DMS153 treated with DMSO at 0.1 percent for 48 hours (cell line): ENCODE results near the gene FCN1.
"Not testable (repeated sequence)": the region's sequence is repeated elsewhere in the genome, so short reads cannot be mapped to it uniquely, and the experiment has no call there.

Experiments
- DNase-seq: peaks from one replicate; lab custom pipeline; 2025; ENCODE audit not compliant: unreplicated experiment; lab: John Stamatoyannopoulos, UW

FCN1 gene

DNA sequence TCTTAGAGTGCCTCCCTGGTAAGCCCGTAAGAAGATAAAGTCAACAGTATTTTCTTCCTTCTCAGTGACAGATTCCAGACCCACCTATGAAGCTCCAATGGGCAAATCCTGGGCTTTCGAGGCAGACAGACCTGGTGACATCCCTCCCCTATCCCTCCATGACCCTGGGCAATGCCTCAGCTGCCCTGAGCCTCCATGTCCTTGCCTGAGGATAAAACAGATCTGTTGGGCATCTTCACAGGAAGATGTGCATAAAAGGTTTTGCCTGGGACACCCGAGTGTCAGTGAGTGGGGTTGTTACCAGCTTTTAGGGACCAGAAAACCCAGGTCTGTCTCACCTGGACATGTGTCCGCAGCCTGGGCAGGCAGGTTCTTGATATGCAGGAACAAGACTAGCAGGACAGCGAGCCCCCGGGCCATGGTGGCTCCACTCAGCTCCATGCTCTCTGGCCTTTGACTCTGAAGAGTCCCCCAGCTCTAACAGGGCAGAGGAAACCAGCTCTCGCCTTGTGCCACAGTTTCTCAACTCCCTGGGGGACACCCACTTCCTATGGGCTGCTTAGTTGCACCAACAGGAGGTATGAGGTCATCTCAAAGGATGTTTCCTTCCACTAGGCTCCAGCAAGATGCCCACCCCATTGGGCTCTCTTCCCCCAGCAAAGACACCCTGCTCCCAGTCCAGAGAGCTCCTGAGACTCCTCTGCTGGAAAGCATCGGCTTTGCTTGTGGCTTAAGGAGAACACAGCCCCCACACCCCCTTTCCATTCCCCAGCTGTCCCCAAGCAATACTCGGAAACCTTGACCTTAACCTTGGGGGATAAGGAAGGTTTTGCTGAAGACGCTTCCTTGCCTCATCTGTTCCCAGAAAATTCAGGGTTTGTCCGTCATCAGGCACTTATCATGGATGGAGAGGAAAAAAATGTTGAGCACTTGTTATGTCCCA lies at the start of gene FCN1:
FCN1 (minus strand) TSS at position 482 of the 943 bp plus-strand sequence; CDS start at position 441, 41 bp downstream.
- DNase-seq, result no peak

DNA sequence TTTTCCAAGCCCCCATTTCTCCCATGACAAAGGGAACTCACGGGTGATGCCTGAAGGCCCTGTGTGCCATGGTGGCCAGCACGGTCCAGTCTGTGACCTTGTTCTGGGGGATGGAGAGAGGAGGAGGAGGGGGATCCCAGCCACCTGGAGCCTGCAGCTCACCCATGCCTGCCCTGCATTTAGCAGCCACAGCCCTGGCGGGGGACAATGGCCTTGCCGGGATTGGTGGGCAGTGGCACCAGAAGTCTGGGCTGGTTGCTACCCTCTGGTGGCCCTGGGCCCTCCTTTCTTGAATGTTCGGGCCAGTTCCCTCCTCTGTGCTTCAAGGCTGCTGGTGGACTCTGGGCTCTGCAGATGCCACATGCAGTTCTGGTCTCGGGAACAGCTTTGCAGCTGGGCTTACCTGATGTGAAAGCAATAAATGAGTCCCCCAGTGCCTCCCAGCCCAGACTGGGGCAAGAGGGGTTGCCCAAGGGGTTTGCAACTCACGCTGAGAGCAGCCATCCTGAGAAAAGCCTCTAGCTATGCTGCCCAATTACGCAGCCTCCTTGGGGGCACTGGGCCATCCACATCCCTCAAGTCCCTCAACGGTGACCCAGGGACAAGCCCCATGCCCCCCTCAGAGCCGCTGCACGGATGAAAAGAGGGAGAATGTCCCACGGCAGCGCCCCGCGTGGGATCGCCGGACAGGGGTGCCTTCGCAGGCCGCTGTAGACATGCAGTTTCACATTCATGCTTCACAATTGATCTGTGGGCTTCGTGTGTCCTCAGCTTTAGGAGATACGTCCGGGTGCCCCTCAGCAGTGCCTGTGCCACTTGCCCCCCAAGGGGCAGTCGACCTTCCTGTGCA lies 49.2 kb upstream of the FCN1 start:
- DNase-seq, result no peak

DNA sequence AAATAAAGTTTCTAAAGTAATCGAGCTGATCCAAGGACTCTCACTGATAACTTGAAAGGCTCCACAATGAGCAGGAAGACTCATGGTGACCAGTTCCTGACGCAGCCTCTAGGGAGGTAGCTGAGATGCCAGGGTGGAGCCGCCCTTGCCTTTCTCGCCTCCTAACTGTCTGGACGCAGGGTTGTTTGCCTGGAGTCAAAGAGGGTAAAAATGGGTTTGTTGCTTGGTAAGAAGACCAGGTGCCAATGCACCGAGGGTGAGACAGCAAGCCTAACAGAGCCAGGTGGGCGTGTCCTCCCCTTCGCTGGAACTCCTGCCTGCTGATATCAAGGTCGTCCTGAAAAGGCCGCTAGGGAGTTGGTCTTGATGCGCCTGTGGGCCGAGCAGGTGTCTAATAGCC lies 48.6 kb upstream of the FCN1 start:
- no peak for DNase-seq

DNA sequence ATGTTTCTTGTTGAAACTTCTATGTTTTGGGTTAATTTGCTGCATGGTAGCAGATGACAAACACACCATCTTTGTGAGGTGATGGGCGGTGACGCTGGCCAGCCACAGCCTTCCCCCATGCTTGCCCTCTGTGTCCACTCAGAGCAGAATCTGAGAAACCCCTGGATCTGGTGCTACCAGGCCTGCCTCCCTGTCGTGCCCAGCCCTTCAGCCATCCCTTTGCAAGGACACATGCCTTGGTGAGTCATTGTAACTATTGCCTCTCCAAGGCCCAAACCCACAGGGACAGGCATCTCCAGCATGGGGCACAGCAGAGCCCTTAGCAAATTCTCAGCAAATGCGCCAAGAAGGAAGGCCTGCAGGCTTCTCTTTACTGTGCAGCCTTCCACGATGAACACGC lies 48.1 kb upstream of the FCN1 start:
- no peak for DNase-seq

DNA sequence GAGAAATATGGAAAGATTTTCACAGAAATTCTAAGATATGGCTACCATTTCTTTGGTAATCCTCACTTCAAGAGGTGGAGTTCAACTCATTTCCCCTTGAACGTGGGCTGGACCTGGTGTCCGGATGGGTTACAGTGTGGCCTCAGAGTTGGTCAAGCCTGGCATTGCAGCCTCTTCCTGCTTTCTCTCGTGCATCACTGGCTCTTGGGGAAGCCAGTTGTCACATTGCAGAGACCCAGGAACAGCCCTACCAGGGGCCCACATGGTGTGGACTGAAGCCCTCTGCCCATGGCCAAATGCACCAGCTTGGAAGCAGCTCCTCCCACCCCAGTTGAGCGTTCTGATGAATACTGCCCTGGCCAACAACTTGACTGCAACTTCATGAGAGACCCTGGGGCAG lies 47.7 kb upstream of the FCN1 start:
- no peak for DNase-seq

DNA sequence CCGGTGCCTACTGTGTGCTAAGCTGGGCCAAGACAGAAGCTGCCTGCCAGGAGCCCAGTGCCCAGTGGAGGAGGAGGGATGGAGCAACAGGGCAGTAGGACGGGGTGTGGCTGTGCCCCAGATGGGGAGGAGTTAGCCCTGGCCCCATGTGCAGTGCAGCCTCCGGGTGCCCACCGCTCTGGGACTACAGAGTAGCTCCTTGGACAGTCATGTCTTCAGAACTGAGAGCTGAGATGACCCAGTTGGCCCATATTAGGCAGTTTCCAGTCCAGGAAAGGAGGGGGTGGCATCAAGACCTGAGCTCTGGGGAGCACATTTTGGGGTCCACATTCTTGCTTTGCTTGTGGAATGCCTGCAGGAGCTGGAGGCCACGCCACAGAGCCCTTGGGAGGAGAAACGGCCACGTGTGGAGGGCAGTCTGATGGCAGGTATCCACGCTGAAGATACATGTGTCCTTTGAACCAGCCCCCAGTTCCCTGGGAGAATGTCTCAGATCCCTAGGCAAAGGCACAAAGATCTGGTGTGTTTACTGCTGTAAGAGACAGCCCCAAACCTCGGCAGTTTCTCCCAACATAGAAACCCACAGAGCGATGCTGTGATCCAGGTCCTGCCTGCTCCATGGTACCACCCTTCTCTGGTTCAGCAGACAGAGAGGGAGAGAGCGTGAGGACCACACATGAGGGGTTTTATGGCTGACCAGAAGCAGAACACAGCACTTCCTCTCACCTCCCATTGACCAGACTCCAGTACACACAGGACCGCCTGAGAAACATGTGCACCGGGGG lies 46.8 kb upstream of the FCN1 start:
- DNase-seq, result no peak

DNA sequence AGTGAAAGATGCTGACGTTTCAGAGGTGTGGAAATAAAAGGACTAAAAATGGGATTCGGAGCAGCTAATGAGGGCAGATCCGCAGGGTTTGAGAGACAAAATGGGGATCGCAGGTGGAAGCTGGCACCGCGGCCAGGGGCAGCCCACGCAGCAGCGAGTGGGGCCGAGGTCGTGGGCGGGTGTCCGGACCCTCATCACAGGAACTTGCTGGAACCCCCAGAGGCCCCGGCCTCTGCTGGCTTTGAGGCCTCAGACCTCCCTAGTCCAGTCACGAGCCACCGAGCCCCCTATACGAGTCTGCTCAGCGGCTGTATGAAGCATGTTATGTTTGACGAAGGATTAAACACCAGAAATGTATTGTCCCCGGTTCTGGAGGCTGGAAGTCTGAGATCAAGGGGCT lies 45.8 kb upstream of the FCN1 start:
- DNase-seq, result no peak

DNA sequence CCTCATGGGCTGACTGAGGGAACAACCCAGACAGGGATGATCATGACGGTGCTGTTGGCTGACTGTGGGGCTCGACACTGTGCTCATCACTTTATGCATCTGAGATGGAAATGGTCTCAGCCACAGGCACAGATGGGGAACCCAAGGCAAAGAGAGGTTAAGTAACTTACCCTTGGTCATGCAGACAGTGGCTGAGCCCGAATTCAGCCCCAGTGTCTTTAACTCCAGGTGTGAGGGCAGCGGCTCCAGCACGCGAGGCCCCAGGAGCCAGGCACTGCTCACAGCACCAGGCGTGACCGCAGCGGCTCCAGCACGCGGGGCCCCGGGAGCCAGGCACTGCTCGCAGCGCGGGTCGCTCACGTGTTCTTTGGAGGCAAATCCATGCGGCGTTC lies 45.3 kb upstream of the FCN1 start:
- no peak for DNase-seq

DNA sequence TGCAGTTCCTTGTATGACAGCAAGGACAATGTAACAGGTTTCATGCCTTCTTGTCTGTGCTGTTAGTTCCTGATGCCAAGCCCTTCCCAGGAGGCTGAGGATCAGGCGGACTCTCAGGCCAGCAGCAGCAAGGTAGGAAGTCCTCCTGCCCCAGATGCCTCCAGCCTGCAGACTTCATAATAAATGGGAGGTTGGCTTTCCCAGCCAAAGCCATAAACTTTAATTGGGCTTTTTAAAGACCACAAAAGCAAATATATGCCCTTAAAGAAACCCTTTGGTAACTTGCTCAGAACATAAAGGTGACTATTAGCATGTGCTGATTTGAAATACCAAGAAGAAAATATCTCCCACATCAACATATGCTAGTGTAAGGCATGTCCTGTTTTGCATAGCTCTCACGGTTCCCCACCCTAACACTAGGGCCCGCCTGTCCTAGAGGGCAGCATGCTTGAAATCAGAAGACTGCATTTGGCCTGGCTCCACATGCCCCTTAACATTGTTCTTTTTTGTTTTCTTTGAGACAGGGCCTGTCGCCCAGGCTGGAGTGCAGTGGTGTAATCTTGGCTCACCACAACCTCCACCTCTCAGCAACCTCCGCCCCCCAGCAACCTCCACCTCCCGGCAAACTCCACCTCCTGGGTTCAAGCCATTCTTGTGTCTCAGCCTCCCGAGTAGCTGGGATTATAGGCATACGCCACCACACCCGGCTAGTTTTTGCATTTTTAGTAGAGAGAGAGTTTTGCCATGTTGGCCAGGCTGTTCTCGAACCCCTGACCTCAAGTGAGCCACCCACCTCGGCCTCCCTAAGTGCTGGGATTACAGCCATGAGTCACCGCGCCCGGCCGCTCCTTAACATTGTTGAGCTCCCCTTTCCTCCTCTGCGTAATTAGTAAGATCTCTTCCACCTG lies 44.6 kb upstream of the FCN1 start:
- no peak for DNase-seq

DNA sequence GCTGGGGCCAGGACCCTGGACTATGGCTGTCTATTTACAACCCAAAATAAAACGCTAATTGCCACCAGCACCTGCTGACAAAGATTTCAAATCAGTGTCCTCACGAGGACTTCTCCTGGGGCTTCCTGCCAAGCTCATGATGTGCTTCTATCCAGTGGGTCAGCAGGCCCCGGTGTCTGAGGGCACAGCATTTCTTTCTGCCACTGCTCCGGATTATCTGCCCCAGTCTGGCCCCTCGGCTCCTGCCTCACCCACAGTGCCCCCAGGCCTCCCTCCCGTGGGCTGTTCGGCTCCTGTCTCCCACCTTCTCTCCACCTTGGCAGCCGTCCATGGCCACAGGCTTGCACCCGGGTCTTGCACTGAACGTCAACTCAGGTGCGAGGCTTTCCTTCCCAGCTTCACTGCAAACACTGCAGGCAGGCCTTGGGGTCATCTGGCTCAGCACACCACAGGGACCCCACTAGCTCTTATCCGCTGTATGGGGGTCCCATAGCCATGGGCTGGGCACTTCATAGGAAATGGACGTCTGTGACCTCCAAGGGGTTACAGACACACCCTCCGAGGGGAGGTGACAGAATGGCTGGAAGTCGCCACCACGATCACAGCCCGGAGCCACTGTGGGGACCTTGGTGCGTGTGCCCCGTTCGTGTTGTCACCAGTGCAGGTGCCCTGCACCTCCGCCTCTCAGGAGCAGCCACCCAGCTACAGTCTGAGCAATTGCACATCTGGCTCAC lies 43.8 kb upstream of the FCN1 start:
- no peak for DNase-seq

DNA sequence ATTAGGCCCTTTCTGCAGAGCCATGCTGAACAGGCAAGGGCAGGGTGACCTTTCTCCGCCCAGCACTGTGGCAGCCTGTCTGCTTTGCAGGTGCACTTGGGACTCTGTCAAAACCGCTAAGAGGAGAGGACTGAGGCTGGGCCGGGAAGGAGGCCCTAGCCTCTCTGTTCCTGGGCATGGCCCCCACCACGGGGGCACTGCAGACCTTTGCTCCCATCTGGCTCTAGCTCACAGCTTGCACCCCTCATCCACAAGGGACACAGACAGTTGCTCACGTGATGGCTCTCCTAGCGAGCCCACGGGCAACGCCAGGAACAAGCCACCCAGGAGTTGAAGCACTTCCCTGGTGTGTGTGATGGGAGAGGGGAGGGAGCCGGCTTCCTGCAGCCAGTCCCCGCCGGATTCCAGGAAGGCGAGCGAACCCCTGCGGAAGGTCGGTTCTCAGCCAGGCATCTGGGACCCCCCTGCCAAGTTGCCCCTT lies 43.0 kb upstream of the FCN1 start:
- DNase-seq, result no peak

DNA sequence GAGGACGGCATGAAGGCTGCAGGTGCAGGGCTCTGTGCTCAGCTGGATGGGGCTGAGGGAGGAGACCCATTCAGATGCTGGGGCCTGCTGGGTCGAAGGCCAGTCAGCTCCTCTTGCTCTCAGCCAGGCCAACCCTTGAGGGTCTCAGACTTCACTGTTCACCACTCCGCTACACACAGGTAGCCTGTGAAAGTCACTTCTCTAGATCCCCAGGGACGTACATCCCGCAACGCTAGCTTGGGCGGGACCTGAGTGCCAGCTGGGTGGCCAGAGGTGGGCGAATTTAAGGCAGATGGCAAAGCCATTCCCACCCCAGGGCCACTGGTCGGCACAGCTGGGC lies 42.2 kb upstream of the FCN1 start:
- no peak for DNase-seq

DNA sequence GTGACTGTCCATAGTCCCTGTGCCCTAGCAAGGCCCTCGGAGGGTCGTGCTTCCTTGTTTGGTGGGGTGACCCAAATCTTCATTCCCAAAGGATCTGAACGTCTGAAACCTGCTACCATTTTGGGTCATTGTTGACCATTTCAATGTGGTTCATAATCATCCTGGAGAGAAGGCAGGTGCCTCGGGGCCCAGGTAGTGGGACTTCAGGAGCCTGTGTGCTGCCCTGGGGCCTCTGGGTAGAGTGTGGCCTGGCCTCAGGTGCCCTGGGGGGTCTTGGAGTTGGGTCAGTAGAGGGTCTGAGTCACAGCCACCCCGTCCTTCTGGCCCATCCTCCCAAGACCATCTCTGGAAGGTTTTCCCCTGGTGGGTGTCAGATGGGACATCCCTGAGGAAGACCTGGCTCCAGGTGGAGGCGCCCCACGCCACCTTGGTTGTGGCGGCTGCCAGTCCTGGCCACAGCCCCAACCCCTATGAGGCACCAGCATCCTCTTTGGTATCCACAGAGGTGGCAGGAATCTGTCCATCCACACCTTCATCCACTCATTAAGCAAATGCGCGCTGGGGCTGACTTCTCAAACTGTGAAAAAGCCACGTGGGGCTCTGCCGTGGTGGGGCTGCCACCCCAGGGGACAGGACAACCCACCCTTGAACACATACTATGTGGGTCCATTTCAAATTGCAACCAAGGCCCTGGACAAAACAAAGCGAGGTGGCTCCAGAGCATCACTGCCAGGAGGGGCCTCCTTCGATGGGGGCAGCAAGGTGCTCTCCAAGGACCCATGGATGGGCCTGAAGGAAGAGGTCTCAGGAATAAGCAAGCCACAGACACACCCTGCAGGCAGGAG lies 41.6 kb upstream of the FCN1 start:
- DNase-seq, result no peak

DNA sequence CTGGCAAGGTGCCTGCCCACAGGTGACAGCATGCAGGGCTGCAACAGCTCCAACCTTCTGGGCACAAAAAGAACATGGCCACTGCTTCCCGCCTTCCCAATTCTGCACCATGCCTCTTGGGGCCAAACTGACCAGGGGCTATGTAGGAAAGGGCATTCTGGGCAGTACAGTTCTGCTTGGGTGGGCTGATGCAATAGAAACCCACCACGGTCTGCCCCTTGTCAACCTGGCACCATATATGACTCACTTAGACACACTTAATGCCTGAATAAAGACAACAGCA lies 40.2 kb upstream of the FCN1 start:
- no peak for DNase-seq

DNA sequence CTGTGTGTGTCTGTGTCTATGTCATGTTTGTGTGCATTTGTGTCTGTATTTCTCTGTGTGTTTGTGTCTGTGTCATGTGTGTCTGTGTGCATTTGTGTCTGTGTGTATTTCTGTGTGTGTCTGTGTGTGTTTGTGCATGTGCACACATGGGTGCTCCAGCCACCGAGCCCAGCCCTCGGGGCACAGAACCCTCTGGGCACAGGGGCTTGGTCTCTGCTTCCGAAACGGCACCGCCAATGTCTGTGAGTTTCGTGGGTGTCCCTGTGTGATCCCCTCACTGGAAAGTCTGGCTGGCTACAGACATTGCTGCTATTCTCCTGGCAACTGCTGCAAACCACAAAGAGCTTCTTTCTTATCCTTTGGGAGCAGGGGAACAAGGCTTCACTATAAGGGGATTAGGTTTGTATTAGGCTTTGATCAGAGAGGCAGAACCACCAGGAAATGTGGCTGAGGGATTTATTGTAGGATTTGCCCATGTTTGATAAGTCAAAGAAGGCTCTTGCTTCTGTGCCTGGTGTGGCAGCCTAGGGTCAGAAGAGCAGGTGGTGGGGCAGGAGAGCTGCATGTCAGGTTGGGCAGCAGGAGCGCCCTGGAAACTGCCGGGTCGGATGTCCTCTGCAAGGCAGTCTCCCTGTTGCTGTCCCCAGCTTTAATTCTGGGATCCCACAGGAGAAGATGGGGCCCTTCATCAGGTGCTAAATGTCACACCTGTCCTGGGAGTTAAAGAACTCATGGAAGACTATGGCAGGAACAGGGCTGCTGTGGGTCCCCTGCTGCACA lies 39.6 kb upstream of the FCN1 start:
- no peak for DNase-seq

DNA sequence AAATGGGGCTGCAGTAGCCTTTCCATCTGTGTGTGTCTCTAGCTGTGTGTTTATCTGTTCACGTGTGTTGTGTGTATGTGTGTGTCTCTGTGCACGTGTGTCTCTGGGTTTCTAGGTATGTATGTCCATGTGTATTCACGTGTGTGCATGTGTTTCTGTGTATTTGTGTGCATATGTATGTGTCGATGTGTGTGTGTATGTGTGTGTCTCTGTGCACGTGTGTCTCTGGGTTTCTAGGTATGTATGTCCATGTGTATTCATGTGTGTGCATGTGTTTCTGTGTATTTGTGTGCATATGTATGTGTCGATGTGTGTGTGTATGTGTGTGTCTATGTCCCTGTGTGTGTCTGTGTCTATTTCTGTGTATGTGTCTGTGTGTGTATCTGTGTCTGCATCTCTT lies 38.7 kb upstream of the FCN1 start:
- not testable (repeated sequence) for DNase-seq

DNA sequence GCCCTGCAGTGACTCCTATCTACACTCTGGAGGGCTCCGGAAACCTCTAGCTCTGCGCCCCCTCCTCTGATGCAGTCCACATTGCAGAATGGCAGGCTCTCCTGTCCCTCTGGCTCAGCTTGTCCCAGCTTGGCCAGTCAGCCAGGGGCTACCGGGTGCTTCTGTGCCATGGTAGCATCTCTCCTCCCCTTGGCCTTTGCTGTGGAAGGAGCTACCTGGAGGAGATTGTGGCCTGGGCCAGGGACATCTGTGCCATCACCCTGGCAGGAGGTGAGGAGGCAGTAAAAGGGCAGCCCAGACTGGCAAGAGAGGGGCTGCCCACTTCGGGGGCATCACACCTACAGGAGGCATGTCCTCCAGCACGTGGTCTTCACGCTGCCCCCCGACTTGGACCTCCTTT lies 38.1 kb upstream of the FCN1 start:
- DNase-seq, result no peak

DNA sequence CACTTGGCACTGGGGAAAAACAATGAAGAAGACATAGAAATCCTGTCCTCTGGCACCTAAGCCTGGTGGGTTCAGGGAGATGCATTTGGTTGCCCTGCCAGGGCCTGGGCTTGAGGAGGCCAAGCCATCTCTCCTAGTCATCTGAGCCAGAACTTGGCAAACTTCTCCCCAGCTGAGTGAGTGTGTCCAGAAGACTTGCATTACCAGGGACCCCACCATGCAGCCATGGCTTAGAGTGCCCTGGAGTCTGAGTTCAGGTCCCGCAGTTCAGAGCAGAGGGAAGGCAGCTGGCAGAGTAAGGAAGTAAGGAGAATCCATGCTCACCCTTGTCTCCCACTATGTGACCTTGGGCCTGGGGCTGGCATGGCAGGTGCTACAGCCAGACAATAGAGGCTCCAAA lies 37.4 kb upstream of the FCN1 start:
- DNase-seq, result no peak
